Ishikawa (cell line): ENCODE results near the gene SP8.

Experiments used
- CEBPB ChIP-seq: IDR thresholded peaks from 2 replicates; pipeline ENCODE4 v1.6.1; 2012
- EP300 ChIP-seq: IDR thresholded peaks from 2 replicates; pipeline ENCODE4 v1.6.1; 2012; ENCODE audit warnings: borderline replicate concordance
- NFIC ChIP-seq: IDR thresholded peaks from 2 replicates; pipeline ENCODE4 v1.6.1; 2012
- RAD21 ChIP-seq: IDR thresholded peaks from 2 replicates; pipeline ENCODE4 v1.6.1; 2012; ENCODE audit warnings: low read depth
- YY1 ChIP-seq: IDR thresholded peaks from 2 replicates; pipeline ENCODE4 v1.6.1; 2012; ENCODE audit warnings: low read depth

GRCh38 chr7:20735346-20736065, 51.2 kb downstream of the SP8 start:
- TF ChIP-seq EP300: no peak
- no peak for TF ChIP-seq RAD21
- TF ChIP-seq YY1: no peak
- no peak for TF ChIP-seq CEBPB
- TF ChIP-seq NFIC: no peak
